GM18520 (cell line): ENCODE data around the gene FAM117A.
"Not testable (repeated sequence)": the region's sequence is repeated elsewhere in the genome, so short reads cannot be mapped to it uniquely, and the experiment has no call there.

Experiments
- ATAC-seq: cut with Tn5 transposase; IDR thresholded peaks from one replicate; pipeline ENCODE4 v1.9.1; 2021; ENCODE audit not compliant: unreplicated experiment

Gene FAM117A

DNA sequence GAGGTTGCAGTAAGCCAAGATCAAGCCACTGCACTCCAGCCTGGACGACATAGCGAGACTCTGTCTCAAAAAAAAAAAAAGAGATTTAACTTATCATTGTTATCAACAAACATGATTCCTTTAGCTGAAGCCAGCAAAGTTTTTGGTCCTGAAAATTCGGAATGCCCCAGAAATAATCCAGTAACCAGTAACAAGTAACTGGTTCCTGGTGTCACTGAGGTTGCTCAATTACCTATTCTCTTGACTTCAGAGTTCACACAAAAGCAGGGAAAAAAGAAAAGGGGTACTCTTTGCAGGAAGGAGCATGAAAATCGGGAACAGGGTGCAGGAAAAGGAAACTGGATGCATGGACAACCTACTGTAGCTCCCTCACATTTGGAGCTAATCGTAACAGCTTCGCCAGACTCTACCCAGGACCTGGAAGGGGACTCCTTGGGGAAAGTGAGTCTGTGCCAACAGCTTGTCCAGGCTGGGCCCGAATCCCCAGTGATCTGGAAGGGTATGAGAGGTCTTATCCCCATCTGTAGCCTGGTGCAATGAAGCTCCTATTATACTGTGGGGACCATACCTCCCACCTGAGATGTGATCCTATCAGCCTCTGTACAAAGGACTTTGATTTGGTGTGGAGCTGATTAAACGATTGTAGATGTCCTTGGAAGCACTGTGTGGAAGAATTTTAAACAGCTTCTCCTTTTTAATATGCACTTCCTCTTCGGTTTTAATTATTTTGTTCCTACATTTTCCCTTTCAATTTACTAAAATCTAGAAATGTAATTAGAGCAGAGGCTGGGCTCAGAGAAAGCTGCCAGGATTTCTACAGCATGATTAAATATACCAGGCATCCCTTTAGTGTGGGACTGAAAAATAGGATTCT is 82.6 kb downstream of the FAM117A start:
- ATAC-seq: no peak

- ATAC-seq: no peak
Measured at GRCh38 chr17:49680314-49680713, 83.6 kb downstream of the FAM117A start.

- peak; percentile 60 for ATAC-seq
Measured at GRCh38 chr17:49677933-49678847, 85.7 kb downstream of the FAM117A start, which contains the start of gene SPOP. SPOP (minus strand) TSS chr17:49678097; CDS start chr17:49622810, 55,287 bp downstream.

GRCh38 chr17:49677134-49677932 is 86.6 kb downstream of the FAM117A start:
- ATAC-seq: peak; percentile 29

- ATAC-seq: peak; percentile 57
Measured at GRCh38 chr17:49676276-49676868, 87.6 kb downstream of the FAM117A start.

DNA sequence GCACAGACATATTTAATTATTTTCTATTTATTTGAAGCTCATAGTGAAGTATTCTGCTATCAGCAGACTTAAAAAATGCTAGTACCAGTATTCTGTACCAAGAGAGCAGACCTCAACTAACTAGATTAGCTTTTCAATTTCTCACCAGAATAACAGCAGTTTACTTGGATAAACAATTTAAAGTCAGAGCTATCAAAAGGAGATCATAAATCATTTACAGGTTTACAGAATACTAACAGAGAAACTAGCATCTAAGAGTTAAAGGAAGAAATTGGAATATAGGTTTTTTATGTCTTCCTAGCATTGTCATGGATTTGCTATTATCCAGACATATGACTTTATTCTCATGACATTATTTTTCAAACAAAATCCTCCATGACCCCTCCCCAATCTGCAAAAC is 89.4 kb downstream of the FAM117A start:
- ATAC-seq: no peak

DNA sequence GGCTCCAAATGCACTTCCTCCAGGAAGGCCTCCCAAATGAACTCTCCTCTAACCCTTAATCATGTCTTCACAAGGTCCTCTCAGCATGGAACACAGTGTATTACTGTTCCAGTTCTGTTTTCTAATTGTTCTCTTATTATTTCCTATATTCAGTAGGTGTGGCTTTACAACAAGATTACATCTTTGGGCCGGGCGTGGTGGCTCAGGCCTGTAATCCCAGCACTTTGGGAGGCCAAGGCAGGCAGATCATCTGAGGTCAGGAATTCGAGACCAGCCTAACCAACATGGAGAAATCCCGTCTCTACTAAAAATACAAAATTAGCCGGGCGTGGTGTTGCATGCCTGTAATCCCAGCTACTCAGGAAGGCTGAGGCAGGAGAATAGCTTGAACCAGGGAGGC is 90.3 kb downstream of the FAM117A start:
- ATAC-seq: not testable (repeated sequence)

GRCh38 chr17:49670641-49671040 is 93.3 kb downstream of the FAM117A start:
- ATAC-seq: no peak

DNA sequence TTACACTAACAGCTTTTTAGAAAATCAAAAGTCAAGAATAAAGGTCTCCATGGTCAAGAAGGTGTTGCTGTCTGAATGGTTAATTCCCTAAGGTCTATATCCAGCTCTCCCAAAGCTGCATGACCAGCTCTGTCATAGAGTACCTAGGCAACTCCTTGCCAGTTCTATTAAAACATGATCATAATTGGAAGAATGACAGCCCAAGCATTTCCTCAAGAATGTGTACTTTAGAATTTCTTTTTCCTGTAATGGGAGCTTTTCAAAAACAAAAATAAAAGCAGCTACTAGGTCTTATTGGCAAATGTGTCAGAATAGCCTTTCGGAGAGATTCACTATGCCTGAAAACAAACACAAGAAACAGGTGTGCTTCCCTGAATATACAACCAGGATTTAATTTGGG is 93.9 kb downstream of the FAM117A start:
- ATAC-seq: no peak

DNA sequence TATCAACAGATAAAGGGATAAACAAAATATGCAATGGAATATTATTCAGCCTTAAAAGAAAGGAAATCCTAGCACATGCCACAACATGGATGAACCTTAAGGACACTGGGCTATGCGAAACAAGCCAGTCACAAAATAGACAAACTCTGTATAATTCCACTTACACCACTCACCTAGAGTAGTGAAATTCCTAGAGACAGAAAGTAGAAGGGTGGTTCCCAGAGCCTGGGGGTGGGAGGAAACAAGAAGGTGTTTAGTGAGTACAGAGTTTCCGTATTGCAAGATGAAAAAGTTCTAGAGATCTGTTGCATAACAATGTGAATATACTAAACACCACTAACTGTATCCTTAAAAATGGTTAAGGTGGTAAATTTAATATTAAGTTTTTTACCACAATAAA is 96.1 kb downstream of the FAM117A start:
- ATAC-seq: no peak

GRCh38 chr17:49664706-49665211 is 99.2 kb downstream of the FAM117A start:
- ATAC-seq: no peak
